Prostate gland (tissue), 2 donors: Measurements from ENCODE around the gene FBXO11.

Experiments used
- CTCF ChIP-seq, 4 experiments: fragments of 200-600 bp in 2 of 4; fragments of 450-650 bp in 2 of 4; sonication (generic) in 2 of 4; IDR thresholded peaks; 1 replicate in 3 of 4; 2 replicates in 1 of 4; pipeline ENCODE4 v1.5.1; 2016 to 2019; ENCODE audit warnings: antibody characterized with exemption in 4 of 4, mild to moderate bottlenecking in 2 of 4, moderate library complexity in 2 of 4
- POLR2A ChIP-seq: fragments of 450-650 bp; IDR thresholded peaks from one replicate; pipeline ENCODE4 v1.6.1; 2016; ENCODE audit warnings: antibody characterized with exemption, mild to moderate bottlenecking
- POLR2AphosphoS5 ChIP-seq: sonication (generic); formaldehyde crosslinking; IDR thresholded peaks from one replicate; pipeline ENCODE4 v1.6.1; 2017; ENCODE audit warnings: antibody characterized with exemption

- TF ChIP-seq POLR2A (no peak), CTCF (IDR thresholded peaks at IDR 0.05) (peak; percentile 91 to 96 (median 94)), POLR2AphosphoS5 (no peak)
These were observed 138.3 kb downstream of the FBXO11 start for GRCh38 chr2:47767880-47768609.
